KMS-11 (cell line): Measurements from ENCODE around the gene ARHGAP35.
A peak's percentile ranks its signal among the peaks of the same experiment; 100 is the strongest.
"Not testable (repeated sequence)": the region's sequence is repeated elsewhere in the genome, so short reads cannot be mapped to it uniquely, and the experiment has no call there.

Source experiments
- H2AFZ ChIP-seq: fragments of 200-600 bp; sonication (generic); 2 replicates; pipeline ENCODE4 v1.6.1; 2016; ENCODE audit warnings: antibody characterized with exemption, mixed run types, low read depth
- H3K27ac ChIP-seq: fragments of 200-600 bp; sonication (generic); 2 replicates; pipeline ENCODE4 v1.6.1; 2016; ENCODE audit warnings: mild to moderate bottlenecking, mixed run types
- H3K27me3 ChIP-seq: fragments of 200-600 bp; sonication (generic); 2 replicates; pipeline ENCODE4 v1.6.1; 2017; ENCODE audit warnings: mild to moderate bottlenecking, low read depth, mixed run types, moderate library complexity; ENCODE audit not compliant: insufficient read depth
- H3K36me3 ChIP-seq: fragments of 200-600 bp; sonication (generic); 2 replicates; pipeline ENCODE4 v1.6.1; 2017; ENCODE audit warnings: mild to moderate bottlenecking, mixed run types; ENCODE audit not compliant: insufficient read depth
- H3K4me1 ChIP-seq: fragments of 200-600 bp; sonication (generic); 2 replicates; pipeline ENCODE4 v1.6.1; 2016; ENCODE audit warnings: mild to moderate bottlenecking, low read depth, mixed run types; ENCODE audit not compliant: poor library complexity, severe bottlenecking
- H3K4me2 ChIP-seq: fragments of 200-600 bp; sonication (generic); 2 replicates; pipeline ENCODE4 v1.7.0; 2016; ENCODE audit warnings: mild to moderate bottlenecking, mixed run types
- H3K4me3 ChIP-seq: fragments of 200-600 bp; sonication (generic); IDR thresholded peaks from 2 replicates; pipeline ENCODE4 v1.6.1; 2017; ENCODE audit warnings: low read depth, low read length, mixed read lengths; ENCODE audit not compliant: insufficient read depth
- H3K79me2 ChIP-seq: fragments of 200-600 bp; sonication (generic); 2 replicates; pipeline ENCODE4 v1.6.1; 2016; ENCODE audit warnings: low read depth, mixed run types; ENCODE audit not compliant: insufficient read depth
- H3K9ac ChIP-seq: fragments of 200-600 bp; sonication (generic); 2 replicates; pipeline ENCODE4 v1.6.1; 2016; ENCODE audit warnings: mild to moderate bottlenecking, mixed run types
- H4K20me1 ChIP-seq: fragments of 200-600 bp; sonication (generic); 2 replicates; pipeline ENCODE4 v1.6.1; 2016; ENCODE audit warnings: mild to moderate bottlenecking, mixed run types; ENCODE audit not compliant: insufficient read depth
- TF ChIP-seq, protein P1 (sequence below): fragments of 200-600 bp; sonication (generic); conservative IDR thresholded peaks from 2 replicates; pipeline ENCODE4 v1.6.1; 2017; ENCODE audit warnings: low read depth, mild to moderate bottlenecking, antibody characterized with exemption, low read length, moderate library complexity, mixed read lengths

ARHGAP35 gene

DNA sequence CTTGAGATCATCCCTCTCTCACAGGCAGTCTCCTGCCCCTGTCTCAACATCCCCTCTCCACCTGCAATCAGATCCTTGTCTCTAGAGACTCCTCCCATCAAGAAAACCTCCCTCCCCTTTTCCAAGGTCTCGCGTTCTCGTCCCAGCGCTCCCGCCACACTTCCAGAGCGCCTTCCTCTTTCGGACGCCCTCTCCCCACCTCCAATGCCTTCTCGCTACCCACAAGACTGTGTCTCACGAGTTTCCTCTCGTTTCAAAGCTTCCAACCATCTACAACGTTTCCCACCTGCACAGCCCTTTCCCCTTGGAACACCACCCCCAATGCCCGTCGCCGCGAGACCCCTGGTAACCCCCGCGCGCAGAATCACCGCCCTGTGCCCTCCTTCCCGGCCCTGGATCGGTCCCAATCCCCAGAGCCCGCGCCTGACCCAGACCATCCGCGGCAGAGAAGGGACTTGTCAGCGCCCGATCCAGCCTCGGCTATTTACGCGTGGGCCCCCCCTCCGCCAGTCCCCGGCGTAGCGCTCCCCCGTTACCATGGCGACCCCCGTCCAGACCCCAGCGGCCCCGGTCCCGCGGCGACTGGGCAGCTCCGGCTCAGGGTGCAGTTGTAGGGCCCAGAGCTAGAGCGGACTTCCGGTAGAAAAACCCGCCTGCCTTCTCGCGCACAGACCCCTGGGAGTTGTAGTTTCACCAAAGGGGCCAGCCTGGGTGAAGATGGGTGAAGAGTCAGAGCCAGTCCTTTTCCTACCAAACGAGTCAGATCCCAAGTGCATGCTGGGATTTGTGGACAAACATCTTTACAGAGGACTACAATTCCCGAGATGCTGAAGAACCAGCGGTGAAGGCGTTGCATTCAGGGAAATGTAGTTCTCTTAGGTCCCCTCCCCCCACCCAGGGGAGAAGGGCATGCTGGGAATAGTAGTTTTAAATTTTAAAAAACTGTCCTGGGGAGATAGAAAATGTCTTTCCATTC is 10.3 kb upstream of the ARHGAP35 start, which contains the start of gene AP2S1:
AP2S1 (minus strand) TSS at position 619 of the 976 bp plus-strand sequence; CDS start at position 539, 80 bp downstream.
- TF ChIP-seq, protein P1, sequence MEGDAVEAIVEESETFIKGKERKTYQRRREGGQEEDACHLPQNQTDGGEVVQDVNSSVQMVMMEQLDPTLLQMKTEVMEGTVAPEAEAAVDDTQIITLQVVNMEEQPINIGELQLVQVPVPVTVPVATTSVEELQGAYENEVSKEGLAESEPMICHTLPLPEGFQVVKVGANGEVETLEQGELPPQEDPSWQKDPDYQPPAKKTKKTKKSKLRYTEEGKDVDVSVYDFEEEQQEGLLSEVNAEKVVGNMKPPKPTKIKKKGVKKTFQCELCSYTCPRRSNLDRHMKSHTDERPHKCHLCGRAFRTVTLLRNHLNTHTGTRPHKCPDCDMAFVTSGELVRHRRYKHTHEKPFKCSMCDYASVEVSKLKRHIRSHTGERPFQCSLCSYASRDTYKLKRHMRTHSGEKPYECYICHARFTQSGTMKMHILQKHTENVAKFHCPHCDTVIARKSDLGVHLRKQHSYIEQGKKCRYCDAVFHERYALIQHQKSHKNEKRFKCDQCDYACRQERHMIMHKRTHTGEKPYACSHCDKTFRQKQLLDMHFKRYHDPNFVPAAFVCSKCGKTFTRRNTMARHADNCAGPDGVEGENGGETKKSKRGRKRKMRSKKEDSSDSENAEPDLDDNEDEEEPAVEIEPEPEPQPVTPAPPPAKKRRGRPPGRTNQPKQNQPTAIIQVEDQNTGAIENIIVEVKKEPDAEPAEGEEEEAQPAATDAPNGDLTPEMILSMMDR = no peak
- peak within 1 kb of the TSS; percentile 80 for H3K4me2 ChIP-seq
- peak within 1 kb of the TSS; percentile 77; the same call in 1 of the 2 replicates for H2AFZ ChIP-seq
- H4K20me1 ChIP-seq = no peaks in the 10 kb centered on the region
- H3K27me3 ChIP-seq = no peaks in the 10 kb centered on the region
- no peaks in the 10 kb centered on the region for H3K36me3 ChIP-seq
- H3K4me1 ChIP-seq = peaks cover 13% of the 10 kb centered on the region
- peak within 1 kb of the TSS; percentile 34; the same call in 1 of the 2 replicates for H3K27ac ChIP-seq
- H3K79me2 ChIP-seq = peaks cover 21% of the 10 kb centered on the region; the same call in 1 of the 2 replicates
- peak within 1 kb of the TSS; percentile 63 for H3K9ac ChIP-seq
- no peak within 1 kb of the TSS for H3K4me3 ChIP-seq

DNA sequence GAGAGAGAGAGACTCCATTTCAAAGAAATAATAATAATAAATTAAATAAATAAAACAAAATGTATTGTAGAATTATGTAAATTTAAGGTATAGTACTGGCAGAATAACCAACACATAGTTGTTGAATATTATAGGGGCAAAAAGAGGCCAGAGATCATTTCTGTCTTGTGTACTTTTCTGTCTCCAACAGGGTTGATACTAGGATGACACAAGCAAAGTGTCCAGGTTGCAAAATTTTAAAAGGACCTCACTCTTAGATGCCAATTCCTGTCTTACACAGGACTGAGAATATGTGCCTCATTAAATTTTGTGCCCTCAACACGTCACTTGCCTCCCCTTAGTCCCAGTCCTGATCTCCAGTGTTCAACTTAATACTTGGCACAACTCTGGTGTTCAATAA is 8.0 kb upstream of the ARHGAP35 start:
- Histone ChIP-seq H2AFZ (no peak overlapping the region), H3K4me3 (no peak overlapping the region), H3K27ac (no peak overlapping the region), H4K20me1 (no peaks in the 10 kb centered on the region), H3K36me3 (no peaks in the 10 kb centered on the region), H3K9ac (no peak overlapping the region), H3K4me1 (peaks cover 13% of the 10 kb centered on the region), H3K4me2 (no peak overlapping the region), H3K79me2 (peaks cover 21% of the 10 kb centered on the region; the same call in 1 of the 2 replicates), H3K27me3 (no peaks in the 10 kb centered on the region)
- TF ChIP-seq, protein P1 = no peak

DNA sequence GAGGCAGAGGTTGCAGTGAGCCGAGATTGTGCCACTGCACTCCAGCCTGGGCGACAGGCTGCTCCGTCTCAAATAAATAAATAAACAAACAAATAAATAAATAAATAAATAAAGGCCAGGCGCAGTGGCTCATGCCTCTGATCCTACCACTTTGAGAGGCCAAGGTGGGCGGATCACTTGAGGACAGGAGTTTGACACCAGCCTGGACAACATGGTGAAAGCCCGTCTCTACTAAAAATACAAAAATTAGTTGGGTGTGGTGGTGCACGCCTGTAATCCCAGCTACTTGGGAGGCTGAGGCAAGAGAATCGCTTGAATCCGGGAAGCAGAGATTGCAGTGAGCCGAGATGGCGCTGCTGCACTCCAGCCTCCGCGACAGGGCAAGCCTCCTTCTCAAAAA is 6.1 kb upstream of the ARHGAP35 start:
- peaks cover 13% of the 10 kb centered on the region for H3K4me1 ChIP-seq
- H2AFZ ChIP-seq = not testable (repeated sequence)

DNA sequence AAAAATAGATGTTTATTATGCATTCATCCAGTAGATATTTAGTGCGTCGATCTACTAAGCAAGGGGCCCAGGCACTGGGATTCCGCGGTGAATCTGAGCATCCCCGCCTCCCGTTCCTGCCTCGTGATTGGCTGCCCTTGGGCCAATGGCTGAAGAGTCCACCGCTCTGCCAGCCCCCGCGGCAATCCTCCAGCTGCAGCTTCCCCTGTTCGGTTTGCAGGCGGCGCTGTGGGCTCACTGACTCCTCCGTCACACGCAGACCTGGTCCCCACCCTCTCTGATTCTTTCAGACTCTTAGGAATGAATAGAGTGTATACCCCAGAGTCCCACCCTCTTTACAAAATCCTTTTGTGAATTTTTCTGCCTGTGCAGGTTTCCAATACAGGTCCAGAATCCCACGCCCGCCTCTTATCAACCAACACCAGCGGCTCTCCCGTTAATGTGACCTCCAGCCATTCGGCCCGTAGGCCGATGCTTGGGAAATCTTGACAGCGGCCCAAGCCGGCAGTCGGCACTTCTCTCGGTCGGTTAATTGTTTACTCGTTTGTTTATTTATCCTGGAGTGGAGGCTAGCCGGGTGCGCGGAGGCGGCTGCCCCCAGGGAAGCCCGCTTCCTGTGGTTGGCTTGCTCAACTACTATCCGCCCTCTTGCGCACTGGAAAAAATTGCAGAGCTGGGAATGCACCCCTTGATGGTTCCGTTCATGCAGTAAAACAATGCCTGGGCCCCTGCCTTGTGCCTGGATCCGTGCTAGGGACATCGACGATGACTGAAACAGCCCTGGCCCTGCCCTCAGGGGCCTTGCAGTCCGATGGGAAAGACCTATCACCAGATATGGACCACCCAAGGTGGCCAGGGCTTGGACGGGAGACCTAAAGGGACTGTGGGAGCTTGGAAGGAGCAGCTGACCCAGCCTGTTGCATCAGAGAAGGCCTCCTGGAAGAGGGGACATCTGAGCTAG is 4.5 kb upstream of the ARHGAP35 start:
- no peaks in the 10 kb centered on the region for H4K20me1 ChIP-seq
- H3K79me2 ChIP-seq = 0 out of 2 replicates have a peak, but pooled peaks cover under 1% of the 10 kb centered on the region
- H3K9ac ChIP-seq = no peak overlapping the region
- H3K4me2 ChIP-seq = no peak overlapping the region
- no peaks in the 10 kb centered on the region for H3K36me3 ChIP-seq
- no peaks in the 10 kb centered on the region for H3K27me3 ChIP-seq
- peaks cover 12% of the 10 kb centered on the region for H3K4me1 ChIP-seq
- H3K4me3 ChIP-seq = no peak overlapping the region
- no peak overlapping the region for H2AFZ ChIP-seq
- TF ChIP-seq, protein P1 = peak; percentile 42
- no peak overlapping the region for H3K27ac ChIP-seq

More for the DNA sequence above, 6.1 kb upstream of the ARHGAP35 start:
- H4K20me1 ChIP-seq, H3K79me2 ChIP-seq, H3K4me3 ChIP-seq, H3K36me3 ChIP-seq, H3K27ac ChIP-seq, H3K4me2 ChIP-seq, H3K27me3 ChIP-seq, H3K9ac ChIP-seq: not testable (repeated sequence)
